GDM1 (cell line): Measurements from ENCODE around the gene KCNAB1.

Experiments used
- DNase-seq: peaks from one replicate; lab custom pipeline; 2025; lab: John Stamatoyannopoulos, UW

KCNAB1 gene

GRCh38 chr3:156459434-156459833 is 339.1 kb downstream of the KCNAB1 start:
- DNase-seq = no peak

GRCh38 chr3:156460206-156460611 is 339.8 kb downstream of the KCNAB1 start:
- DNase-seq = peak; percentile 15

DNA sequence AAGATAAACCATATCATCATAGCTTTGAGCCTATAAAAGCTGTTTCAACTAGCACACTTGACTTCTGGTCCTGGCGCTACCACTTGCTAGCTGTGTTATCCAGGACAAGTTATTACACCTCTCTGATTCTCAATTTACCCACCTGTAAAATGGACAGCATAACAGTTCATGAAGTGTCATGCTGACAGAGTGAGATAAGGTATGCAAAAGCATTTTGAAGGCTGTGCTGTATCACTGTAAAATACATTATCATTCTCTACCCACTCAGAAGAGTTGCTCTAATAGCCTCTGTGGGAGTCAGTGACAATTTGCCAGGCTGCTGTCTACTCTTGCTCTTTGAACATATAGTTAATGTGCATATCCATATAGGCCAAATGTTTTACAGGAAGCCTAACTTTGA is 341.5 kb downstream of the KCNAB1 start:
- DNase-seq = no peak

- DNase-seq = no peak
Observed at GRCh38 chr3:156463123-156463522, 342.7 kb downstream of the KCNAB1 start.

DNA sequence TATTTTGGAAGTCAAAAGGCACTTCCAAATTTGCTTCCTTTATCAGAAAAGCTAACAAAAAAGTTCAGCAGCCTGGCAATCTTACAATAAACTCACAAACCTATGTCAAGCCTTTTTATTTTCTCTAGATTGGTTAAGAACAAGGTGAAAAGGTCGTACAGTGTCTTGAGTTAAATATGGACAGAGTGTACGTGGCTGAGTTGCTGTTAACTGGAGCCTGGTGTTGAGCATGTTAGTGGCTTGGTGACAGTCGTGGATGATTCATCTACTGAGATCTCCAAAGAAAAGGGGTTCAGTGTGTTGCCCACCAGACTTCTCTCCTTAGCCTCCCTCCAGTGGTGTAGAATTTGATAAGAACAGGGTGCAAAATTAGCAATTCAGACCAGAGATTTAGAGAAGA is 344.8 kb downstream of the KCNAB1 start:
- no peak for DNase-seq

DNA sequence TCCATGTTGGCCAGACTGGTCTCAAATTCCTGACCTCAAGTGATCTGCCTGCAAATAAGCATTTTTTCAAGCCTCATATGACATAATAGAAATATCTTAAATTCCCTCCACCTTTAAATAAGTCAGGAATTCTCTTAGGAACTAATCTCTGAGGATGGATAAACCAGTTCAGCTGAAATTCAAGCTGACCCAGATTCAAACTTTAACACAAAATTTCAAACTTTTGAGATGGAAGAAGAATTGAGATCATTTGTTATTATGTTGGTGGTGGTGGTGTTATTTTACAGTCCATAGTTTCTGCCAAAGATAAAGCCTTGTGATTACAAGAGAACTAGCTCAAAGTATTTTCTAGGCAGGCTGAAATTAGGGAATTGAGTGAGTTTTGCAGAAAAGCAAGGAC is 349.1 kb downstream of the KCNAB1 start:
- DNase-seq = no peak

- DNase-seq = no peak
Observed at GRCh38 chr3:156471431-156471830, 351.1 kb downstream of the KCNAB1 start.

DNA sequence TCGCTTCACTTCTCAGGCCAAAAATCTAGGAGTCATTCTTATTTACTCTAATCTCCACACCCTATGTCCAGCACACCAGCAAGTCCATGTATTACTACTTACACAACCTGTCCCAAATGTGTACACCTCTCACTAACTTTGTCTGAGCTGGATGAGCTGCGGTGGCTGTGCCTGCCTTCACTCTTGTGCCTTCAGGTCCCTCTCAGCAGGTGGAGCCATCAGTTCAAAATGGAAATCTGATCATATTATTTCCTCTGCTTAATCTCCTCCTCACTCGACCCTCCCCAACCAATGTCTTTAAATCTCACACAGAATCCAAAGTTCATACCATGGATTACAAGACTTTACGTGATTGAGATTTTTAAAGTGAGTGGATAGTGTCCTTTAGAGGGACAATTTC is 351.8 kb downstream of the KCNAB1 start:
- DNase-seq = no peak

GRCh38 chr3:156472684-156473083 is 352.3 kb downstream of the KCNAB1 start:
- no peak for DNase-seq

GRCh38 chr3:156473341-156473740 is 353.0 kb downstream of the KCNAB1 start:
- no peak for DNase-seq

- DNase-seq = no peak
Observed at GRCh38 chr3:156474560-156475389, 354.4 kb downstream of the KCNAB1 start.

DNA sequence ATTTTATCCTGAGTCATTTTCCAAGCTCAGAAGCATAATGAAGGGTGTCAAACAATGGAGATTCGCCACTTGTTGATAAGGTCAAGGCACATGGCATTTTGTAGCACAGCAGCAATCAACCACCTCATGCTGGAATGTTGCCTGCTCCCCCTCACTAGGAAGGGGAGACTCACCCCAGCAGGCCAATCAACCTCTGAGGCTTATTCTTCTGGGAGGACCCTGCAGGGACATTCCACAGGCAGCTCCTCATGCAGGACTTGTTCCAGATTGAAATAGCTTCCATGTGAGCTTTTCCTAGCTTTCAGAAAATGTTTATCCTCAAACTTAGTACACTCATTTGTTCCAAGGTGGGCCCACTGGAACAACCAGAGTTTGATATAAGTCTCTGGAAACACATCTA is 356.9 kb downstream of the KCNAB1 start:
- DNase-seq = no peak

DNA sequence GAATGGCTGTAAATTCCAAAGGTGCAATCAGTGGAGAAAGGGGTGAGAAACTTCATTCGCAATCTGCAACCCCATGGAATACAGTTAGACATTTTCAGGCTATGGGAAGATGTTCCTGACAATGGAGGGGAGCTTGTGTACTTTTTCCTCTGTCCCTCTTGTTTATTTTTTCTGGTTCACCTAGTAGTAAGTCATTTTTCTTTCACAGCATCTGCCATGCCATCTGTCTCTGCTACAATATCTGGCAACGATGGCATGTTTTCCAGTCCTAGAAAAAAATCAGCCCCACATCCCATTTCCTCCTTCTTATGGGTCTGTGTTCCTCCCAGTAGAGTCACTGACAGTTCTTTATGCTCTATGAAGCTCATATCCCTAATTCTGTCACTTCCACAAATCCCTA is 358.5 kb downstream of the KCNAB1 start:
- no peak for DNase-seq

DNA sequence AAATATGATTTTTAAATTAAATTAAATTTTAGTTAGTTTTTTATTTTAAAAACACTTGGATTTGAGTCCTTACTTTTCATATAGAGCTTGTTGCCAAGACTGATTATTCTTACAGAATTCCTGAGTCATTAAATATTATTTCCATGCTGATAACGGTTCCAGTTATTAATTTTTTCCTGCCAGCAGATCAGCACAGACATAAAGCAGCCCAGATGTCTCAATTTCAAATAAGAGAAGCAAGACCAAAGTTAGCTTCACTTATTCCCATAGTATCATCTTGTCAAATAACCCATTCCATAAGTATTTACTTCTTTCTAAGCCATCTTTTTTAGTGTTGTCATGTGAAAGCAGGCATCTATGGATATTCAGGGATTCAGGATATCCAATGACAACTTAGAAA is 359.2 kb downstream of the KCNAB1 start:
- no peak for DNase-seq

- no peak for DNase-seq
Observed at GRCh38 chr3:156480949-156481348, 360.6 kb downstream of the KCNAB1 start.

GRCh38 chr3:156483002-156483401 is 362.6 kb downstream of the KCNAB1 start:
- no peak for DNase-seq

DNA sequence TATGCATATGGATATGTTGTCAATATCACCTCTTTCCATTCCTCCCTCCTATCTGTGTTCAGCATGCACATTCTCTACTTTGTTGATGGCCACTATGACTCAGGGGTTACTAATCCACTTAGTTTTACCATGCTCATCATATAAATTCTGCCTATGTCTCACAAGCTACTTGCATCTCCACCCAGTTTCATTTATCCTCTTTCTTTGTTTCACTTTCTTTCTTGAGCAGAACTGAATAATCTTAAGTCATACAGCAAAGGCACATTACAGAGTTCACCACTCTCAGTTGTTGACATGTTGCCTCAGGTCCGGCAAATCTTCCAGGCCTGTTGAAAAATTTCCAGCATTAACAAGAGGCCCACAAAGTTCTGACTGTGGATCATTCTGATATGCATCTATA is 363.0 kb downstream of the KCNAB1 start:
- no peak for DNase-seq

DNA sequence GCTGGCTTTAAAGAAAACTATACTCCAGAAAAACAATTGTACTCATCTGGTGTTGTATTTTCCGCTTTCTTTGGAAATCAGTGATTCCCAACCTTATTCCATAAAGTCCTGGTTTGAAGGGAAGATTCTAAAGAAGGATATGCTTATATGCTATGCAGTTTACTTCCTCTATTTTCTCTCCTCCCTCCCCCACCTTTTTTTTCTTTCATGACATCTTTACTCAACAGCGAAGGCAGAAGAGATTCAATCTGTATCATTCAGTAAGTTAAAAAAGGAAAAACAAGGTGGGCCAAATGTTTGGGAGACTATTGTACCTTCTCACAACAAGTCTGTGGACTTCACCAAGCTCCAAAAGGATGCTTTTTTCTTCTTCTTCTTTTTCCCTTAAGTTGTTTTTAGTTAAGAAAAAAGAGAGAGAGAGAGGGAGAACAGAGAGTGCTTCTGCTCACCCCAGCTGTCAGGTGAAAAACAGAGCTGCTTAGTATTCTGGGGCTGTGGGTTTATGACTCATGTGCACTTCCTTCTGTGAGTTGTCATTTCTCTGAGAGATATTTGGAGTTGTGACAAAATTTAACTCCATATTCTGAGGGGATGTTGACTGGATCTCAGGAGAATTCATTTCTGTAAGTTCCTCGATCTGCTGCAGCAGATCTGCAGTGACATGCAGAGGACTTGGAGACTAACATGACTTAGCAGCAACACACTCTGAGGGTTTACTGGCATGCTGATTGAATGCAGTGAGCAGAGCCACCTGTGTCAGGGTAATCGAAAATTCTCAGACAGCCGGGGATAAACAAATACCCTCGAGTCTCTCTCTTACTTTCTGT is 363.8 kb downstream of the KCNAB1 start:
- peak; percentile 61 for DNase-seq

DNA sequence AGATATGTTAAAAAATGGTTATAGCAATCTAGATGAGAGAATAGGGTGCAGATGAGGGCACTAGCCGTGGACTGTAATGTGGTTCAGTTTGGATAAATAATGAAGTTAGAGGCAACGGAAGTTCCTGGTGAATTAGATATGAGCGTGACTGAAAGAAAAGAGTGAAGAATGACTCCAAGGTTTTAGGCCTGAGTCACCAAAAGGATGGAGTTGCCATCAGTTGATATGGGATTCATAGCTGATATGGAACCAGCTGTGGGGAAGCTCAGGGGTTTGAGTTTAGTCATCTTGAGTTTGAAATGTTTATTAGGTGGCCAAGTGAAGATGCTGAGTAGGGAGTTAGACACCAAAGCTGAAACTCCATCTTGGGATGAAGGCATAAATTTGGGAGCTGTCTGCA is 368.4 kb downstream of the KCNAB1 start:
- DNase-seq = no peak

GRCh38 chr3:156489462-156489911 is 369.1 kb downstream of the KCNAB1 start:
- DNase-seq = no peak

GRCh38 chr3:156491192-156491591 is 370.8 kb downstream of the KCNAB1 start:
- DNase-seq = no peak

GRCh38 chr3:156492801-156493261 is 372.5 kb downstream of the KCNAB1 start:
- DNase-seq = no peak

DNA sequence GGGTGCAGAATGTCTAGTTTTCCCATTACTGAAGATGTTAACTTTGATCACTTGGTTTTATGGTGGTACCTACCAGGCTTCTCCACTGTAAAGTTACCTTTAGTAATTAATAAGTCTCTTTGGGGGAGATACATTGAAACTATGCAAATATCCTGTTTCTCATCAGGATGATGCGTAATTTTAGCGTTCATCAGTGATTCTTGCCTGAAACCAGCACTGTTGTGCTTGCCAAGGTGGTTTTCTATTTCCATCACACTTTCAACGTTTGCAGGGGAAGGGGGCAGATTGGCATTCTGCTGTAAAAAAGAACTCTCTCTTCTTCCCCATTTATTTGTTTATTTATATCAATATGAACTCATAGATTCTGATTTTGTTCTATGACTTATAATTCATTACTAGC is 373.5 kb downstream of the KCNAB1 start:
- no peak for DNase-seq
